Prostate gland (tissue), 2 donors: ENCODE results near the gene PHC2. TPM values are rescaled to one million over a fixed set of nuclear protein-coding genes. Genes with fewer than 3 reads are reported as not detected.

Experiments
- DNase-seq: peaks from one replicate; pipeline ENCODE4 v3.0.0-alpha.2; 2019; ENCODE audit warnings: low spot score
- H3K27ac ChIP-seq, 2 donors: fragments of 200-600 bp; sonication (generic); 2 replicates each; pipeline ENCODE4 v1.5.1; 2017 to 2019
- H3K27me3 ChIP-seq: fragments of 200-600 bp; sonication (generic); replicated peaks from 2 replicates; pipeline ENCODE4 v1.5.1; 2019; ENCODE audit not compliant: insufficient read depth
- H3K36me3 ChIP-seq, 2 donors: fragments of 200-600 bp; sonication (generic); 1 replicate in 1 of 2; 2 replicates in 1 of 2; pipeline versions ENCODE4 v1.5.1 to v1.8.1; 2017 to 2019
- H3K4me1 ChIP-seq: fragments of 200-600 bp; sonication (generic); replicated peaks from 2 replicates; pipeline ENCODE4 v1.5.1; 2019
- H3K4me3 ChIP-seq, 2 donors: fragments of 200-600 bp; sonication (generic); 2 replicates each; pipeline ENCODE4 v1.5.1; 2017 to 2019
- H3K9me3 ChIP-seq: fragments of 200-600 bp; sonication (generic); 2 replicates; pipeline ENCODE4 v1.5.1; 2017
- POLR2A ChIP-seq: fragments of 450-650 bp; IDR thresholded peaks from one replicate; pipeline ENCODE4 v1.6.1; 2016; ENCODE audit warnings: antibody characterized with exemption, mild to moderate bottlenecking
- POLR2AphosphoS5 ChIP-seq: sonication (generic); formaldehyde crosslinking; IDR thresholded peaks from one replicate; pipeline ENCODE4 v1.6.1; 2017; ENCODE audit warnings: antibody characterized with exemption
- WGBS: methylation state at CpG from one replicate; pipeline ENCODE4 v1.1.5; 2018; 5-methylcytosine and 5-hydroxymethylcytosine counted together
- intact Hi-C: fragments of 100-400 bp; cut with DNase I; formaldehyde crosslinking; loops from one replicate; pipeline ENCODE4 v1.14.2; 2022
- total RNA-seq, 2 donors: library from RNA; depleted of rRNA; stranded (reverse); fragments of >200 nt; gene quantifications; one replicate each; pipeline ENCODE4 v1.1.0, GENCODE V29; 2016
- TF ChIP-seq, protein P1 (sequence below), 4 experiments: fragments of 200-600 bp in 2 of 4; fragments of 450-650 bp in 2 of 4; sonication (generic) in 2 of 4; IDR thresholded peaks; 1 replicate in 3 of 4; 2 replicates in 1 of 4; pipeline ENCODE4 v1.5.1; 2016 to 2019; ENCODE audit warnings: antibody characterized with exemption in 4 of 4, mild to moderate bottlenecking in 2 of 4, moderate library complexity in 2 of 4

The PHC2 gene
- total RNA-seq, 2 donors from 2014 or later, result 75.0 to 131 TPM

DNA sequence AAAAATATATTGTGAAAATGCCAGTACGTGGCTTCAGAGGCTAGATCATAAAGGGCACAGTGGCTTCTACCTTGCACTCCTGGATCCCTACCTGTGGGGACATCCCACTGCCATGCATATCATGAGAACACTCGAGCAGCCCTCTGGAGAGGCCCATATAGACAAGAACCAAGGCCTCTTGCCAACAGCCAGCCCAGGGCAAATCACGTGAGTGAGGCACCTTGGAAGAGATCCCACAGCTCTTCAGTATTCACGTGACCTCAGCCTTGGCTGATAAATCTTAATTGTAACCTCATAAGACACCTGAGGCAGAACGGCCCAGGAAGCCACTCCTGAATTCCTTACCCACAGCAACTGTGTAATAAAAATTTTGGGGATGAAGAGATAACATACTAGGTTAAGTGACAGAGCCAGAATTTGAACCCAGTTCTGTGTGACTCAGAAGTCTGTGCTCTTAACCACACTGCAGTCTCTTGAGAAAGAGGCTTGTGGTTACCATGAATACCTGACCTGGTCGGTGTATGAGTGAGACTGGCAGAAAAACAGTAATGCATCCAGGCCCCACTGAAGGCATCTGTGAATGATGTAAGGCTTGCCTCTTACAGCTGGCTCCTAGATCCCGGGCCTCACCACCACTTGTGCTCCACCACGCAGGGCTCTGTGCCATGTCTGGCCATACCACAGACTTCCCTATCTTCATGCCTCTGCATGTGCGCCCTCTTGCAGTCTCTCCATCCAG lies 103.1 kb downstream of the PHC2 start:
- Histone ChIP-seq H3K4me3 (no peak overlapping the region), H3K4me1 (no peaks in the 10 kb centered on the region), H3K27ac (no peak overlapping the region), H3K9me3 (no peaks in the 10 kb centered on the region), H3K36me3 (peaks cover 22 to 43% of the 10 kb centered on the region in 2 donors), H3K27me3 (no peaks in the 10 kb centered on the region)
- TF ChIP-seq POLR2AphosphoS5, result peak; percentile 81
- TF ChIP-seq, protein P1, sequence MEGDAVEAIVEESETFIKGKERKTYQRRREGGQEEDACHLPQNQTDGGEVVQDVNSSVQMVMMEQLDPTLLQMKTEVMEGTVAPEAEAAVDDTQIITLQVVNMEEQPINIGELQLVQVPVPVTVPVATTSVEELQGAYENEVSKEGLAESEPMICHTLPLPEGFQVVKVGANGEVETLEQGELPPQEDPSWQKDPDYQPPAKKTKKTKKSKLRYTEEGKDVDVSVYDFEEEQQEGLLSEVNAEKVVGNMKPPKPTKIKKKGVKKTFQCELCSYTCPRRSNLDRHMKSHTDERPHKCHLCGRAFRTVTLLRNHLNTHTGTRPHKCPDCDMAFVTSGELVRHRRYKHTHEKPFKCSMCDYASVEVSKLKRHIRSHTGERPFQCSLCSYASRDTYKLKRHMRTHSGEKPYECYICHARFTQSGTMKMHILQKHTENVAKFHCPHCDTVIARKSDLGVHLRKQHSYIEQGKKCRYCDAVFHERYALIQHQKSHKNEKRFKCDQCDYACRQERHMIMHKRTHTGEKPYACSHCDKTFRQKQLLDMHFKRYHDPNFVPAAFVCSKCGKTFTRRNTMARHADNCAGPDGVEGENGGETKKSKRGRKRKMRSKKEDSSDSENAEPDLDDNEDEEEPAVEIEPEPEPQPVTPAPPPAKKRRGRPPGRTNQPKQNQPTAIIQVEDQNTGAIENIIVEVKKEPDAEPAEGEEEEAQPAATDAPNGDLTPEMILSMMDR (IDR thresholded peaks at IDR 0.05), result no peak
- WGBS, result 30% methylated on average over 9 of the region's 9 CpGs
- peak; percentile 76 for DNase-seq
- intact Hi-C loops, result no loop called here

DNA sequence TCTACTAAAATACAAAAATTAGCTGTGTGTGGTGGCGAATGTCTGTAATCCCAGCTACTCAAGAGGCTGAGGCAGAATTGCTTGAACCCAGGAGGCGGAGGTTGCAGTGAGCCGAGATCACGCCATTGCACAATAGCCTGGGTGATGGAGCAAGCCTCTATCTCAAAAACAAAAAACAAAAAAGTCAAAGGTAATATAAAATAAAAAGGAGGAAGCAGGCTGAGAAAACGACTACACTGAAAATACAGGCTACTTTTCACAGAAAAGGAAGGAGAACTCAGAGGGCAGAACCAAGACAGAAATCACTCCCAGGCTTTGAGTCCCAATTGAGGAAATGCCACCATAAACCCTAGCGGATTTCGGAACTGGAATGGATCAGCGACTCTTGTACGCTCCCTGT lies 104.1 kb downstream of the PHC2 start:
- no peaks in the 10 kb centered on the region for H3K4me1 ChIP-seq
- no peak overlapping the region for H3K27ac ChIP-seq
- H3K9me3 ChIP-seq, result no peaks in the 10 kb centered on the region
- no peak for TF ChIP-seq POLR2AphosphoS5
- TF ChIP-seq, protein P1 (IDR thresholded peaks at IDR 0.05), result no peak
- TF ChIP-seq POLR2A, result no peak
- no peak for DNase-seq
- 83% methylated on average over 9 of the region's 9 CpGs for WGBS
- no peak overlapping the region for H3K4me3 ChIP-seq
- H3K27me3 ChIP-seq, result no peaks in the 10 kb centered on the region
- H3K36me3 ChIP-seq, result peaks cover 22 to 48% of the 10 kb centered on the region in 2 donors
- intact Hi-C loops, result no loop called here

DNA sequence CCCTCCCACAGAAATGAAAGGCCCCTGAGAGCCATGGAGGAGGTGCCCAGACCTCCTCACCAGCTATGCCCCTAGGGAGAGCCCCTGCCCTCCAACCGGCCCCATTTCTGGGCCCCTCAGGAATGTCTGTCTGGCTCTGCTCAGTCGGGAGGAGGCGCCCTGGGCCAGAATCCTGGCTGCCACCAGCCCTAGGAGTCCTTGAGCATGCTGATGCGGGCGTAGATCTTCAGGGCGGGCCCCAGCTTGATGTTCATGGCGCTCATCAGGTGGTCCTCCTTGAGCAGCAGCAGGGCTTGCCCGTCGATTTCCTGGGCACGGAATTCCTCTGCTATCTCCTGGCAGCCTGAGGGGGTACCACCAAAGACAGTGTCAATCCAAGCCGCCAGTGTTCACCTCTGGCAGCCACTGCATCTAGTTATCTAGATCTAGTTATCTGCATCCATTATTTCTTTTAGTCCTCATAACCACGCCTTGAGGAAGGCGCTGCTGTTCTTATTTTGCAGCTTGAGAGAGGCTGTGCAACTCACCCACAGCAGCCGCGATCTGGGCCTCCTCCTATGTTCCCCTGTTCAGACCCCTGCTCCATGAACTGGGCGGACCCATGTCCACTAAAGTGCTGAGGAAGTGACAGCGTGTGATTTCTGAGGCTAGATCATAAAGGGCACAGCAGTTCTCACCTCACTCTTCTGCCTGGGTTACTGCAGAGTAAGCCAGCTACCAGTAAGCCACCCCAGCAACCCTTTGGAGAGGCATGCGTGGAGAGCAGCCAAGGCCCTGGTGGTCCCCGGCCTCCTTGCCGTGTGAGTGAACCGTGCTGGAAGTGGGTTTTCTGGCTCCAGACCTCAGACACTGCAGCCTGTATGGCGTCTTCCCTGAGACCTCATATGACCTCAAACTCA lies 106.0 kb downstream of the PHC2 start:
- H3K27me3 ChIP-seq, result no peaks in the 10 kb centered on the region
- H3K36me3 ChIP-seq, result peaks cover 17 to 43% of the 10 kb centered on the region in 2 donors
- H3K4me3 ChIP-seq, result no peak overlapping the region
- TF ChIP-seq, protein P1 (IDR thresholded peaks at IDR 0.05), result no peak
- DNase-seq, result no peak
- WGBS, result 65% methylated on average over 22 of the region's 22 CpGs
- no peaks in the 10 kb centered on the region for H3K4me1 ChIP-seq
- intact Hi-C loops, result no loop called here
- no peaks in the 10 kb centered on the region for H3K9me3 ChIP-seq
- H3K27ac ChIP-seq, result no peak overlapping the region

DNA sequence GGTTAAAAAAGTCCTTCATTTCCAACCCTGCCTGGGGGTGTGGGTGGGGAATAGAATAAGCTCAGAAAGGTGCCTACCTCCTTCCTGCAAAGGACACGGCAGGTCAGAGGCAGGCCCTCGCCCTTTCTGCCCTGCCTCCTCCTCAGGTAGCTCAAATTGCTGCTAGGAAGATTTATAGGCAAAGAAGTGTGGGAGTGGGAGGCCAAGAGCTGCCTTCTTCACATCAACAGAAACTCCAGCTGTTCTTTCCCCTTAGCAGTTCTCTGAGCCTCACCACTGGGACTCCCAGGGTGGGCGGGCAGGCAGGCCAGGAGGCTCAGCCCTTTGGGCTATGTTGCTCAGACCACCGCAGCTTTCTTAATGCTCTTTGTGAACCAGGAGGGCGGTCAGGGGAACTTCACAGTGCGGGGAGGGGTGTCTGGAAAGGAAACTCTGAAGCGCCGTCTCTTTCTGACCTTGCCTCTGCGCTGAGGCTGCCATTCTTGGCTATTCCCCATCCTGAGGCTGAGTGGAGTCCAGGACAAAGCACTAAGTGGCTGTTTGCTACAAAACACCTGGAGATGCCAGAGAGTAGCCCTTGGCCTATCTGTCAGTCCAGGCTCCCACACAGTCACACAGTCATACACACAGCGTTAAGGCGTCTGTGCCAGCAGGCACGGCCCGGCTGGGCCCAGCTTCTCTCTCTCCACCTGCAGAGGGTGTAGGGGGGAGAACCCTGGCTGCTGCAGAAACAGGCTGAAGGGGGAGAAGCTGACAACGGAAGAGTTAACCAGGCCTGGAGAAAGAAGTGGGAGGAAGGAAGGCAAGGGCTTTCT lies 107.0 kb downstream of the PHC2 start:
- Histone ChIP-seq H3K27ac (no peak overlapping the region), H3K36me3 (peaks cover 17 to 43% of the 10 kb centered on the region in 2 donors), H3K9me3 (no peaks in the 10 kb centered on the region), H3K4me3 (no peak overlapping the region), H3K4me1 (no peaks in the 10 kb centered on the region), H3K27me3 (no peaks in the 10 kb centered on the region)
- TF ChIP-seq, protein P1 (IDR thresholded peaks at IDR 0.05), result no peak
- TF ChIP-seq POLR2A, result no peak
- TF ChIP-seq POLR2AphosphoS5, result no peak
- intact Hi-C loops, result no loop called here
- no peak for DNase-seq
- WGBS, result 75% methylated on average over 14 of the region's 14 CpGs
